SIG-M5 (cell line): ENCODE data around the gene RAB19.
"Not testable (repeated sequence)": the region's sequence is repeated elsewhere in the genome, so short reads cannot be mapped to it uniquely, and the experiment has no call there.

ENCODE experiments used
- DNase-seq: peaks from one replicate; lab custom pipeline; 2025; lab: John Stamatoyannopoulos, UW

The RAB19 gene

GRCh38 chr7:140402178-140402835 is 1.6 kb upstream of the RAB19 start:
- no peak for DNase-seq

GRCh38 chr7:140404565-140405065 is 757 bp downstream of the RAB19 start:
- no peak for DNase-seq

GRCh38 chr7:140415361-140415760 is 11.5 kb downstream of the RAB19 start:
- no peak for DNase-seq

GRCh38 chr7:140415816-140416215 is 12.0 kb downstream of the RAB19 start:
- not testable (repeated sequence) for DNase-seq

- DNase-seq, result no peak
These were observed 12.7 kb downstream of the RAB19 start for GRCh38 chr7:140416560-140416959.

GRCh38 chr7:140417456-140418155 is 13.7 kb downstream of the RAB19 start:
- DNase-seq, result no peak

- DNase-seq, result not testable (repeated sequence)
These were observed 14.3 kb downstream of the RAB19 start for GRCh38 chr7:140418156-140418472.

GRCh38 chr7:140418653-140419052 is 14.8 kb downstream of the RAB19 start:
- no peak for DNase-seq

GRCh38 chr7:140421521-140421920 is 17.7 kb downstream of the RAB19 start:
- no peak for DNase-seq

- DNase-seq, result no peak
These were observed 19.6 kb downstream of the RAB19 start for GRCh38 chr7:140423501-140423900.

GRCh38 chr7:140425718-140426117 is 21.9 kb downstream of the RAB19 start:
- DNase-seq, result no peak

- no peak for DNase-seq
These were observed 22.3 kb downstream of the RAB19 start for GRCh38 chr7:140426130-140426529.

GRCh38 chr7:140433396-140433795 is 29.5 kb downstream of the RAB19 start:
- no peak for DNase-seq

GRCh38 chr7:140435252-140435895 is 31.5 kb downstream of the RAB19 start:
- DNase-seq, result no peak

GRCh38 chr7:140439359-140439758 is 35.5 kb downstream of the RAB19 start:
- no peak for DNase-seq

- DNase-seq, result no peak
These were observed 36.7 kb downstream of the RAB19 start for GRCh38 chr7:140440593-140440992.

- DNase-seq, result no peak
These were observed 37.7 kb downstream of the RAB19 start for GRCh38 chr7:140441519-140441918.

GRCh38 chr7:140446467-140446866 is 42.6 kb downstream of the RAB19 start:
- no peak for DNase-seq

GRCh38 chr7:140447841-140448240 is 44.0 kb downstream of the RAB19 start:
- no peak for DNase-seq

GRCh38 chr7:140448781-140449480 is 45.1 kb downstream of the RAB19 start:
- DNase-seq, result no peak

- DNase-seq, result no peak
These were observed 47.9 kb downstream of the RAB19 start for GRCh38 chr7:140451716-140452115.

- no peak for DNase-seq
These were observed 49.4 kb downstream of the RAB19 start for GRCh38 chr7:140453273-140453672.
